GM19023 (cell line): ENCODE measurements around the gene VENTX.

Source experiments
- ATAC-seq: cut with Tn5 transposase; IDR thresholded peaks from one replicate; pipeline ENCODE4 v1.9.1; 2021; ENCODE audit warnings: mild to moderate bottlenecking, moderate library complexity; ENCODE audit not compliant: unreplicated experiment

Gene VENTX

DNA sequence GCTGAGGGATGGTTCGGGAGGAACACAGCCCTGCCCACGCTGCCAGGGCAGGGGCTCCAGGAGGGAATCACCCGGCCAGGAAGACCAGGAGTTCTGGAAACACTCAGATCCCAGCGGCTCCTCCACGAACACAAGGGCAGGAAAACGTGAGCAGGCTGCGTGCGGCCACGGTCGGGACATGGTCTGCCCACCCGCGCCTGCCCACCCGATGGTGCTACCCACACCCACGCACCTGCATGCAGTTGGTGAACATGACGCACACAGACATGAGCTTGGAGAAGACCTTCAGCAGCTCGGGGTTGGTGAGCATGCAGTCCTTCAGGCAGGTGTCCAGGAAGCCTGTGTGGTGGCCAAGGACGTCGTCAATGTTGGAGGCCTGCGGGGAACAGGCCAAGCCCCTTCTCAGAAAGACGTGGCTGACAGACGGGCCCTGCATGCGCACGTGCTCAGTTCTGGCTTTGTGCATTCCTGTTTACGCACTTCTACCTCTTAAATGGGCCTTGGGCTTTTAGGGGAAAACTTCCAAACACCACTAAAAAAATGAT lies 45.3 kb downstream of the VENTX start:
- ATAC-seq: no peak

- no peak for ATAC-seq
These were observed 46.3 kb downstream of the VENTX start for GRCh38 chr10:133283931-133284330.

DNA sequence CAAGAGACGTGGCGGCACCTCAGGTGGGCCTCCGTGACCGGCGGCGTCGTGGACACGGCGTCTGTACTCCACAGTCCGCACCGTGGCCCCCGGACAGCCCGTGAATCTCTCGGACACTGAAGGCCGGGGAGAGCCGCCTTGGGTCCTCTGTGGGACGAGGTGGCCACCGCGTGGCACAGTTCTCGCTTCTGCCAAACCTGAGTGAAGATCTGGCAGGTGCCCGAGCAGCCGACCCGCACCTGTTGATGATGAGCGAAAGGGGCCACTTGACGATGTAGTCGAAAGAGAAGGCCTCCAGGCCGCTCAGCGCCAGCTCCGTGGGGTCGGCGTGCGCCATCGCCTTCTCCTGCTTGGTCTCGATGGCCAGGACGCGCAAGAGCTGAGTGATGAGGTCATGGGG lies 47.6 kb downstream of the VENTX start:
- no peak for ATAC-seq

- ATAC-seq: no peak
These were observed 48.7 kb downstream of the VENTX start for GRCh38 chr10:133286366-133286765.

DNA sequence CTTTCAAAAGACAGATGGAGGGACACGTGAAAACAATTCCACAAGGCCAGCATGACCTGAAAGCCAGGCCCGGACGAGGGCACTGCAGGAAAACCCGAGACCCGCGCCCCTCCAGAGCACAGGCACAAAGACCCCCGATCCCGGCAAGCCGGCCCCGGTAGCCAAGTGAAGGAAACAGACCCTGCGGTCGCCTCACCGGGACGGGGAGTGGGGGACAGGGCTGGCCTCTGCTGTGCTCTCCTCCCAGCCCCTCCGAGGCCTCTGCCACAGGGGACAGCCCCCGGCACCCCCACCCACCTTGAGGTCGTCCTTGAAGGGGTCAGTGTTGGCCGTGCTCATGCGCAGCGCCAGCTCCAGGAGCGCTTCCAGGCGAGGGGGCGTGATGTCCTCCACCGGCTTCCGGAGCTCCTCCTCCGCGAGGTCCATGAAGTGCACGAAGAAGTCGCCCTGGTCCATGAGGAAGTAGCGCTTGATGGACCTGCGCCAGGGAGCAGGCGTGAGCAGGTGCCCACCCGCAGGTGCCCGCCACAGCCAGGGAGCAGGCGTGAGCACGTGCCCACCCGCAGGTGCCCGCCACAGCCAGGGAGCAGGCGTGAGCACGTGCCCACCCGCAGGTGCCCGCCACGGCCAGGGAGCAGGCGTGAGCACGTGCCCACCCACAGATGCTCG lies 50.3 kb downstream of the VENTX start:
- no peak for ATAC-seq

DNA sequence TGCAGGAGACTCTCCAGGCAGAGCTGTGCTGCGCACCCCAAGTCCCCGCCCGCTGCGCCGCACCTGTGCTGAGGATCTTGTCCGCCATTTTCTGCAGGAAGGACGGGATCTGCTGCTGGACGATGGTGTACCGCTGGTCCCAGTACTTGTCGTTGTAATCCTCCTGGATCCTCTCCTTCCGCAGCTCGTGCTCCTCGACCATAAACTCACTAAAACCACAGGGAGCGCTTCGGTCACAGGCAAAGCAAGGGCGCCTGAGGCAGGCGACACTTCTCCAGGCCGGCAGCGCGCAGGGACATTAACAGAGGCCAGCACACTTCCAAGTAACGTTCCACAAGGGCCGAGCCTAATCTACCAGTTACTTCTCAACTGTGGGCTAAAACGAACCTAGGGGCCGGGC lies 52.1 kb downstream of the VENTX start:
- no peak for ATAC-seq
